Fibroblast of skin of left quadriceps (primary cell): ENCODE results near the gene TOB2.
"Not testable (repeated sequence)": the region's sequence is repeated elsewhere in the genome, so short reads cannot be mapped to it uniquely, and the experiment has no call there.

Experiments used
- DNase-seq, 2 experiments: peaks; one replicate each; pipeline ENCODE4 v3.0.0-alpha.2; 2013; ENCODE audit warnings: low read depth in 2 of 2

Gene TOB2

GRCh38 chr22:41429951-41430332 is 16.7 kb downstream of the TOB2 start:
- no peak for DNase-seq

DNA sequence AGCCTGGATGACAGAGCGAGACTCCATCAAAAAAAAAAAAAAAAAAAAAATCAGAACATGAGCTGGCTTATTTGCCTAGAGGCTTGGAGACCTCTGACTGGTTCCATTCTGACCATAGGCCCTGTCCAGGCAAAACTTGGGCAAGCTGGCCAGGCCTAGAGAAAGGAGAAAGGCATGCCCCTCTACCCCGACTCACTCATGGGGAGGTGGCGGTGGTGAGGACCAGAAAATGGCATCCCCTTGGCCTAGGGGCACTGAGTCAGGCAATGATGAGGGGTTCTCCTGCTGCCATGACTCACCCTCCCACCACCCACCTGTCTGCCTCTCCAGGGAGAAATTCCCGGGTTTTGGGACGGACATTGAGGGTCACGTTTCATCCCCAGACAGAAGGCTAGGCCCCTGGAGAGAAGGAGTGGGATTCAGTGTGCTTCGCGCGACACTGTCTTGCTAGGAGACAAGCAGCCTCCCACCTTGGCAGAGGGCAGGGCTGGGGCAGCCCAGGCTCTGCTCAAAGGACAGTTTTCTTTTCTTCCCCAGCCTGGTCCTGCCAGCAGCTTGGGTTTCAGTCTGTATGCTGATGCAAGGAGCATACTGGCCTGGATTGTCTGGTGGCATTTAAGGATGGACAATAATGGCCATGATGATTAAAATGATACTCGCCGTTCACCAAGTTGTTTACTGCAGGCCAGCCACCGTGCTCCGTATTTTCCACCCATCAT is 17.2 kb downstream of the TOB2 start:
- DNase-seq = no peak

- DNase-seq = no peak
Measured at GRCh38 chr22:41425660-41426365, 20.8 kb downstream of the TOB2 start.

GRCh38 chr22:41418717-41419116 is 27.9 kb downstream of the TOB2 start:
- no peak for DNase-seq

DNA sequence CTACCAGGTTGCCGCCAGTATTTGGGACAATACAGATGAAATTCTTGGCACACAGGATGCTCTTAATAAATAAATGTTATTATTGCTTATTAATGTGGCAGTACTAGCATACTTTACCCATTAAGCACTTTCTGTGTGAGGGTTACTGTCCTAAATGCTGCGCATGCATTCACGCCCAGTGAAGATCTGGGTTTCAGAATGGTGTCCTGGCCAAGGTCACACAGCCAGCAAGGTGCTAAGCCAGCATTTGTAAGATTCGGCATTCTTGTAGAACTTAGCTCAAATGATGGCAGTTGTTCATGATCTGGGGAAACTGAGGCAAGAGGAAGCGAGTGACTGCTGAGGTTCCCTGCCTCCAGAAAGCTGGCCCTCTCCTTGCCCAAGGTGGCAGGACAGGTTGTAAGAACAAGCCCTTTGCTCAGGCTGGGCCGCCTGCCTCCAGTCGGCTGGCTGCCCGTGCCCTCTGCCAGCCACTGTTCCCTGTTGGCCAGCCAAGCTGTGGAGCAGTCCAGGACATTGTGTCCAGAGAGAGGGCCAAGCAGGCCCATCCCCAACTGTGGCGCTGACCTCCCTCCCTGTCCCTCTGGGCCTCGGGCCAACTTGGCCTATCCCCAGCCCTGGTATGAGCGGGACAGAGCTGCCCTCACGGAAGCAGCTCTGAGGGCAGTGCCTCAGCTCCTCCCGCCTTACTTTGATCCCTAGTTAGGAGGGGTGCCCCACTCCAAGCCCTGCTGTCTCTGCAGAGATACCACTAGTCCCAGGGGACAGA is 28.8 kb downstream of the TOB2 start:
- no peak for DNase-seq

DNA sequence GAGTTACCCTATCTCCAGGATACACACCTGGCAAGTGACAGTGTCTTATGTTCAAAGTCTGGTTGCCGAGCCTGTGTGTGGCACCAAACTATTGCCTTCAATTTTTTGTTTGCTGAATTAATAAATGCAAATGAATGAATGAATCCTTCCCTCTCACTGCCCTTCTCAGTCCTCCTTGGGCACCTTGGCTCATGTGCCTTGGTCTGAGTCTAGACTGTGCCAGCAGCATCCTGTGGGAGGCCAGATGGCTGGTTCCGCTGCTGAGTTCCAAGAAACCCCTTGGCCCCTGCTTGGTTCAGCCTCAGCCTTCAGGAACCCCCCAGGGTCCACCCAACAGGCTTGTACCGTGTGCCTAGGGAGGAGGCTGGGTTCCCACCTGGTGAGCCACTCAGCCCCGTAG is 31.0 kb downstream of the TOB2 start:
- no peak for DNase-seq

DNA sequence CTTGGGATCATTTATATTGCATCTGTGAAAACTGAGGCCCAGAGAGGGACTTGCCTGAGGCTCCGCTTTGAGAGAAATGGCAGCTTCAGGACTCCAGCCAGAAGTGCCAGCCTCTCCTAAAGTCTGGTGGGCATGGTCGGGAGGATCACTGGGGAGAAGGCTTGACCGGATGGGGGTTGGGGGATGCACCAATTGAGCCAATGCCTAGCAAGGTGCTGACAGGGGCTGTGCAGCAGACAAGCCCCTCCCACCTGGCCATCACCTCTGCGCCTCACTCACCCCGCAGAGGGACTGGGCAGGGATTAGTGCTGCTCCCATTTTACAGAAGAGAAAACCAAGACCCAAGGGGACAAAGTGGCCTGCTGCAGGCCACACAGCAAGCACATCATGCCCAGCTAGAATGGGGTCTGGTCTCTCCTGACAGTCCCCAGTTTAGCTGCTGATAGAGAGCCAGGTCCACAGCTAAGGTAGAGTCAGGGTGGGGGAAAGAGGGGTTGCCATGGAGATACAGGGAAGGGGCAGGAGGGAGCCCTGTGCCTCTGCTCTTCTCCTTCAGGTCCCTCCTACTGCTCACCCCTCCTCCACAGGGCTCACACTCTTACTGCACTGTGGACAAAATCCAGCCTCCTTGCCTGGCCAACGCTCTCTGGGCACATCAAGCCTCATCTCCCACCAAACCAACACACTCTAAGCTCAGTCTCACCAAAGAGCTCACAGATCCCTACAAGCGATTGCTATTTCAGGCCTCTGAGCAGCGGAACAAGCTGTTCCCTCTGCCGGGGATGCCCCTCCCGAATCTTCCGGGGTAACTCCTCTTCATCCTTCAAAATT is 35.4 kb downstream of the TOB2 start:
- DNase-seq = no peak

DNA sequence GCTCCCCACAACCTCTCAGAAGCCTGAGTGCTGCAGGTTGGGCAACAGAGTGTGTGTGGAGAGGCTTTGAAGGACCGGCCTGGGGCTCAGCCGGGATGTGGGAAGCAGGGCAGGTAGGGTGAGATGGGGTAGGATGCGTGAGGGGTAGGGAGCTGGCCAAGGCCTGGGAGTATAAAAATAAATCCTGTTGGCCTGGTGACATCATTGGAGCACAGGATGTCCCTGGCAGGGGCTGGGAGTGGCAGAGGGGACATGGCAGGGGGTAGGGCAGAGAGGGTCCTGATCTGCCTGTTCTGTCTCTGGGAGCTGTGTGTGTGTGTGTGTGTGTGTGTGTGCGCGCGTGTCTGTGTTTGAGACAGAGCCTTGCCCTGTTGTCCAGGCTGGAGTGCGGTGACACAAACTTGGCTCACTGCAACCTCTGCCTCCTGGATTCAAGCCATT is 36.3 kb downstream of the TOB2 start:
- no peak for DNase-seq

DNA sequence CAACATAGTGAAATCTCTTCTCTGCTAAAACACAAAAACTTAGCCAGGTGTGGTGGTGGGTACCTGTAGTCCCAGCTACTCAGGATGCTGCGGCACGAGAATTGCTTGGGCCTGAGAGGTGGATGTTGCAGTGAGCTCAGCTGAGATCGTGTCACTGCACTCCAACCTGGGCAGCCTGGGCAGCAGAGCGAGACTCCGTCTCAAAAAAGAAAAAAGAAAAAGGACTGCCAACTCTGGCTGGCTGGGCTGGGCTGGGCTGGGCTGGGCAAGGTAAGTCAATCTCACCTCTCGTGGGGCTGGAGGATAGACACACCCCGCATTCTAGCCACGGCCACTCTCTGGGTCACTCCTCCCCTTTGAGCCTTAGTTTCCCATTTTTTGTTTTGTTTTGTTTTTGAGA is 37.9 kb downstream of the TOB2 start:
- no peak for DNase-seq

DNA sequence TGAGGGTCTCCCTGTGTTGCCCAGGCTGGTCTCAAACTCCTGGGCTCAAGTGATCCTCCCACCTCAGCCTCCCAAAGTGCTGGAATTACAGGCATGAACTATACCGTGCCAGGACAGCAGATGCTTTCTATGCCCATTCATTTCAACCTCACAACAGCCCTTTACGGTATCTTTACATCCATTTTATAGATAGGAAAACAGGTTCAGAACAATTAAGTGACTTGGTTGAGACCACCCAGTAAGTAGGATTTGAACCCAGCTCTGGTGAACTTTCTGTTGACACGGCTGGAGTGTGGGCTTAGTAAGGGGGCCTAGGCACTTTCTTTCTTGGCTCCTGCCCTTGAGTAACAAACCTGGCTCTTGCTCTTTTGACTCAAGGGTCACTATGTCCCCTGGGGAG is 39.2 kb downstream of the TOB2 start:
- DNase-seq = no peak

DNA sequence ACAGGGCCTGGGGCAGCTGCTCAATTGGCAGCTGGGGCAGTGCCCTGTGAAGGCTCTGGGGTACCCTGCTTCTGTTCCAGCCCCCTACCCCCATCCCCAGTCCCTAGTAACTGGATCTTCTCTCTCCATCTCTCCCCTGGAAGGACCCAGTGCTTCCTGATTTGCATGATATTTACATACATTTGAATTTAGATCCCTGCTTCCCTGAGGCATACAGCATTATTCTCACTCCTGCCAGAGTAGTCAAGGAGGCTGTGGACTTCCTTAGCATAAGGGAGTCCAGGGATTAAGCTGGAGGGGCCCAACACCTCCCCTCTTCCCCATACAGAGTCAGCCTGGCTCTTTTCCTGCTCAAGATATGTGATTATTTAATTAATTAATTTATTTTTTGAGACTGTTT is 40.2 kb downstream of the TOB2 start:
- DNase-seq = no peak

GRCh38 chr22:41405588-41405987 is 41.0 kb downstream of the TOB2 start:
- no peak for DNase-seq

- DNase-seq = peak; percentile 46 to 55
Measured at GRCh38 chr22:41403532-41404318, 42.9 kb downstream of the TOB2 start.

DNA sequence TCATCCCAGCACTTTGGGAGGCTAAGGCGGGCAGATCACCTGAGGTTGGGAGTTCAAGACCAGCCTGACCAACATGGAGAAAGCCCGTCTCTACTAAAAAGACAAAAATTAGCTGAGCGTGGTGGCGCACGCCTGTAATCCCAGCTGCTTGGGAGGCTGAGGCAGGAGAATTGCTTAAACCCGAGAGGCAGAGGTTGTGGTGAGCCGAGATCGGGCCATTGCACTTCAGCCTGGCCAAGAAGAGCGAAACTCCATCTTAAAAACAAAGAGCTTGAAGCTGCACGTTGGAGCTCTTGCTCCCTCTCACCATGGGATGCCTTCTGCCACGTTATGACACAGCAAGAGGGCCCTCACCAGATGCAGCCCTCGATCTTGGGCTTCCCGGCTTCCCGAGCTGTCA is 43.8 kb downstream of the TOB2 start:
- DNase-seq = not testable (repeated sequence)

DNA sequence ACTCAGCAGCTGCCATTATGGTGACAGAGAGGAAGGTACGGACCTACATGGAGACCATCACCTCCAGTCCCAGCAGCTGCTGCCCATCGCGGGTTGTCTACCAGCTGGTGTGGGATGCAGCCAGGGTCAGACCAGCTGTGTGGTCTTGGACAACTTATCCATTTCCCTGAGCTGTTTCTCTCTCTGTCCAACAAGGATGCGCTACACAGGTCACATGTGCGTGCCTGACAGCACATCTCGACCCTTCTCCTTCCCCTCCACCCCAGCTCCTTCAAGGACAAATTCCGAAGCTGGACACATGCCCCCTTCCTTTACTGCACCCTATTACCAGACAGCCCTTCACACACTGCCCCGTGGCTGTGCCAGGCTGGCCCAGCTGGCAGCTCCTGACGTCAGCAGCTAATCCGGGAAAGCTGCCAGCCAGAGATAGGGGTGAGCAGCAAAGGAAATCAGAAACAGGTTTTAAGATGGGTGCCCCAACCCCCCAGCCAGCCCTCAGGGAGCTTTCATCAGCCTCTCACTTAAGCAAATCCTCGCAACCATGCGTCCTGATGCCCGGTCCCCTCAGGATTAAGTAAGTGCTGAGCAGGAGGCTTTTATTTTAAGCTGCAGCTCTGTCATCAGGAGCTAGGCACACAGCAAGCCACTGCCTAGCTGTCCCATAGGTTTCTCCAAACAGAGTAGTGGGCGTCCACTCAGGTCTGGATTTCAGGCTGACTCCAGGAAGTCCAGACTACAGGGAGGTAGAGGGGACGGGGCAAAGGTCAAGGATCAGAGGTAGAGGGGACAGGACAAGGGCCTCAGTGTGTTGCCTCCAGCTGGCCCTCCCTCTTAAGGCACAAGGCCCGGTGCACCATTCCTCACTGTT is 44.6 kb downstream of the TOB2 start:
- DNase-seq = peak; percentile 71 to 73

- DNase-seq = no peak
Measured at GRCh38 chr22:41398921-41399320, 47.7 kb downstream of the TOB2 start.

DNA sequence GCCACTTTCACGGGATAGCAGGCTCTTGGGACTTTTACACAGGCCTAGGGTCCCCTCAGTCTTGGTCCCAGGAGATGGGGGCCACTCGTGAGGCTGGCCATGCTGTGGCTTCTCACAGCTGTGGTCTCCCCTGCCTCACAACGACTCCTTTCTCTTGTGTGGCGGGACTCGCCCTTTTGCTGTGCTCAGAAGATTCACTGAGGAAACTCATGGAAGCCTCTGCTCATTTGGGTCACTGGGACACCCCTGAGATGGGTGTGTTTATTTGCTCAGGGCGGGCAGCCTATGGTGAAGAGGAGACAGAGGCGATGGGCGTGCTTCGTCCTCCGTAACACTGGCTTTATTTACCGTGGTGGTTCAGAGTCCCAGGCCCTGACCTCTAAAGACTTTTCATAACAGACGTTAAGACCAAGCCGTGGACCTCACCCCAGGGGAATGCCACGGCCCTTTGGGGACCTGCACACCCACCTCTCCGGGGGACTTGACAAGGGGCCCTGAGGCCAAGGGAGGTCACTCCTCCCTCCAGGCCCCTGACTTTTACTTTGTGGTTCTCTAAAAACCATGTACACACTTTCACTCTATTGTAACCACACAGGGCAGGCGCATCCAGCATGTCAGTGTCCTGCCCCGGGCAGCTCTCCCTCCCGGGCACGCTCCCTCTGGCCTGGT is 49.3 kb downstream of the TOB2 start:
- DNase-seq = no peak

DNA sequence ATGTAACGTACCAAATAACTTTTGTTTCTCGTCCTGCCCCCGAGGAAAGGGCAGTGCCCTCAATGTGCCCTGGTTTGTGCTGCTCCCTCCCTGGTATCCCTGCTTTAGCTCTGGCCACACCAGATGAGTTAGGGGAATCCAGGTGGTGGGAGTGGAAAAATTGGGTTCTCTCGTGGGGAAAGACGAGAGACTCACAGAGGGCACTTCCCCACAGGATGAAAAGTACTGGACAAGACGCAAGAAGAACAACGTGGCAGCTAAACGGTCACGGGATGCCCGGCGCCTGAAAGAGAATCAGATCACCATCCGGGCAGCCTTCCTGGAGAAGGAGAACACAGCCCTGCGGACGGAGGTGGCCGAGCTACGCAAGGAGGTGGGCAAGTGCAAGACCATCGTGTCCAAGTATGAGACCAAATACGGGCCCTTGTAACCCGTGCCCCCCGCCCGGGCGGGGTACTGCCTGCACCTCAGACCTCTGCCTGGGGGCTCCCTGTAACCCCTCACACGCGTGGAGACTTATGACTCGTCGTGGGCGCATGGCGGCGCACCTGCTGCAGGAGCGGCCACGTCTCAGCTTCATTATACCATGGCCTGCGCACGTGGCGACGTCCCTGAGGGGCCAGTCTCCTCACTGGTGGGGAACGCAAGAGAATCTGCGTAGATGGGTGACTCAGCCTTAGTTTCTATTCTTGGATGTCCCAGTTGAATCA is 50.9 kb downstream of the TOB2 start:
- DNase-seq = no peak

- DNase-seq = no peak
Measured at GRCh38 chr22:41394012-41394356, 52.6 kb downstream of the TOB2 start.
